NK-92 (cell line): Measurements from ENCODE around the gene VASH2.
"Not testable (repeated sequence)": the region's sequence is repeated elsewhere in the genome, so short reads cannot be mapped to it uniquely, and the experiment has no call there.

ENCODE experiments used
- DNase-seq: peaks from one replicate; lab custom pipeline; 2025; ENCODE audit not compliant: unreplicated experiment; lab: John Stamatoyannopoulos, UW

VASH2 gene

DNA sequence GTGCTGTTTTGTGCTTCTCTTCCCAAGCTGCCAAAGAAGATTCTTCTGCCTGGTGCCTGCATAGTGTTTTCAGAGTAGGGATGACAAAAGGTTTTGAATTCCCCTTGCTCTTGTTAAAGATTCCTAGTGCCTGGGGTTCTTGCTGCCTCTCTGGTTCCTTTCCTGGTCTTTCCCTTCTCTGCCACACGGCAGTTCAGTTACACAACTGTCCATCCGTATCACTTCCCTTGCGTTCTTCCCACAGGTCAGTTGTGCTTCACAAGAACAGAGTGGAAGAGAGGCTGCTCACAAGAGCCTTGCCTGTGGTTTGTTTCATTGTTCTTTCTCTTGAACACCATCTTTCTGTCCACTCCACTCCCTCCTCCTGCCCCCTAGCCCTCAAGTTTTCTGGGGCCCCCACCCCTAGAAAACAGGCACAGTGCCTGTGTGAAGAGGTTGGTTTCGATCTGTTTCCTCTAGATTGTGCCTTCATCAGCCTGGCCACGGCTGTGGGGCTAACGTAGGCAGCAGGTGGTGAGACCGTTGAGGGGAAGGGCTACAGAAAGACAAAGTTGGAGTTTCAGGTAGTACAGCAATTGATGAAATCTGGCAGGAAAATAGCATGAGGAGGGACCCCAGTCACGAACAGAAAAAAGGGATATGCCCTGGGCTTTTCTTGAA is 5.8 kb downstream of the VASH2 start:
- DNase-seq: no peak

DNA sequence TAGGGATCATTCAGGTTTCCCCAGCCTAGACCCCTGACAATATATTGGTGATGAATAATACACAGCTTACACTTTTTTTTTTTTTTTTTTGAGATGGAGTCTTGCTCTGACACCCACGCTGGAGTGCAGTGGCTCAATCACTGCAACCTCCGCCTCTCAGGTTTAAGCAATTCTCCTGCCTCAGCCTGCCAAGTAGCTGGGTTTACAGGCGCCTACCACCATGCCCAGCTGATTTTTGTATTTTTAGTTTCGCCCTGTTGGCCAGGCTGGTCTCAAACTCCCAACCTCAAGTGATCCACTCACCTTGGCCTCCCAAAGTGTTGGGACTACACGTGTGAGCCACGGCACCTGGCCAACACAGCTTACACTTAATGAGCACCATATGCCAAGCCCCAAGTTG is 7.2 kb downstream of the VASH2 start:
- no peak for DNase-seq

DNA sequence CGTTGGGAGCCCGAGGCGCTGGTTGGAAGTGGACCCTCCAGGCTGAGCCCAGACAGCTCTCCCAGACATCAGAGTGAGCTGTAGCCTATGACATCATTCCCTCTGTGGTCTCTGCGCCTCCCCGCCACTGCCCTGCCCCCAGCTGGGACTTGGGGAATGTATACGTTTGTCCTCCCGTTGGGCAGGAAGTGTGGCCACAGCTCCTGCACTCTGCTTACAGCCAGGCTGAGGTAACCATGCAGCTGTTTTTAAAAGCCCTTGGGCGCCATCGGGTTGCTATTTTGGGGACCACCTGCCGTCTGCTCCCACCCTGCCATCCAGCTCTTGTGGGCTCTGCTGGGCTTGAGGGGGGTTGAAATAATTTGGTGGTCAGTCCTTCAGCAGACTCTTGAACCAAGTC is 7.8 kb downstream of the VASH2 start:
- DNase-seq: no peak

DNA sequence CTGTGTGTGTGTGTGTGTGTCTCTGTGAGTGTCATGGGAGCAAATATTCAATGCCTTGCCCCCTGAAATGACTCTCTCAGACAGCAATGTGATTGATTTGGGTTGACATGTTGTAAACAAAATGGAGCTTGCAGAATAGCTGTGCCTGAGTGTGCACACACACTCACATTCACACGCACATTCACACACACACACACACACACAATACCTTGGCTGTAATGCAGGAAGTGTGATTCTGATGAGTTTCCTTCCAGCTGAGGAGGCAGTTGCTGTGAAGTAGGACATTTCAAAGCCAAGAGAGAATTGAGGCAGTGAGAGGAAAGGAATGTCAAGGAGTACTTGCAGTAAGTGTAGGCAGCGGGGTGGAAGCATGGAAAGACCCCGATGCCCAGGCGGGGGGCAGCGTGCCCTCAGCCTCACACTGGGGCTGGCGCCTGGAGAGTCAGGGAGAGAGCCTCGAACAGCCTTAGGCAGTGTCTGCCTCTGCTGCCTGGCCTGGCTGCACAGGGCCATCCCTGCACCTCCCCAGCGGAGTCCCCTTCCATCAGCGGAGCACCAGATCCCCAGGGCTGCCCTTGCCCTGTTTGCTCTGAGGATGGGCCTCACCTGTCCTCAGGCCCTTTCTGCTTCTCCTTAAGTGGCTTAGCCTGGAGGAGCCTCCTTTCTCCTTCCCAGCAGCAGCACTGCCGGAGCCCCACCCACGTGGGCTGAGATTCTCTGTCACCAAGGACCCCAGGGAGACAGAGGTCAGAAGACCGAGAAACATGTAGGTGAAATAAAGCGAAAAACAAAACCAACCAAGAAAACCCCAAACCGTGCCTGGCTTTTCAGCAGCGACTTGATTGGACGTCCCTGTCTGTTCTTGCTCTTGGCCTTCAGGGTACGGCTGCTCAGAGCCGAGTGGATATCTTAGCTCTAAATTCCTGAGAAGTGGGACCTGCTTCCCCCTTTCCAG is 9.2 kb downstream of the VASH2 start:
- no peak for DNase-seq

DNA sequence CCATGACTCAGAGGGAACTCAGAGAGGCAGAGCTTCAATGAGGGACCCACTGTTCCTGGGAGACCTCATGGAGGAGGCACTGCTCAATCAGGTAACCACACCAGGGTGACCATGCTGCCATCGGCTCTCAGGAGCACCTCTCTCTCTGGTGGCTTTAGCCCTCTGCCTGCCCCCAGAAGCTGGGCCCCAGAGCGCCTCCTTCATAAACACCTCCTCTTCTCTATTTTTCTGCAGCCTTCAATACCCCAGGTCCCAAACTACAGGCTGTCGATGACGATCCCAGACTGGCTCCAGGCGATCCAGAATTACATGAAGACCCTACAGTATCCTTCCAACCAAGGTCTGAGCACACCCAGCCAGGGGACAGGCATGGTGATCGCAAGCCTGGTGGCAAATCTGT is 10.6 kb downstream of the VASH2 start:
- no peak for DNase-seq

DNA sequence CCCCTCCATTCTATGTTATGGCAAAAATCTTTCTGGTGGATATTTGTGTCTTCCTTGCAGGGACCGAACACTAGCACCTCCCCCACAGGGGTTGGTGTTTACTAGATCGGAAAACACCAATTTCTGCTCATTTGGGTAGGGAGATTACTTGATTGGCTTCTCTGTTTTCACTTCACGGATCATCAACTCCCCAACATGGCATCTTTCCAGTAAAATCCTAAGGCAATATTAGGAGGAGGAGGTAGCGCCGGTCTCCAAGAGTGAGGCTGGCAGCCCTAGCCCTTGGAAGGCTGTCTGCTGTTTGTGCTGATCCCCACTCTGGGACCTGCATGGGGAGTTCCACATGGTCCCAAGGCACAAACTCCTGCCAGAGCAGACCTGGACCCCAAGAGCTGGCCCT is 12.2 kb downstream of the VASH2 start:
- no peak for DNase-seq

DNA sequence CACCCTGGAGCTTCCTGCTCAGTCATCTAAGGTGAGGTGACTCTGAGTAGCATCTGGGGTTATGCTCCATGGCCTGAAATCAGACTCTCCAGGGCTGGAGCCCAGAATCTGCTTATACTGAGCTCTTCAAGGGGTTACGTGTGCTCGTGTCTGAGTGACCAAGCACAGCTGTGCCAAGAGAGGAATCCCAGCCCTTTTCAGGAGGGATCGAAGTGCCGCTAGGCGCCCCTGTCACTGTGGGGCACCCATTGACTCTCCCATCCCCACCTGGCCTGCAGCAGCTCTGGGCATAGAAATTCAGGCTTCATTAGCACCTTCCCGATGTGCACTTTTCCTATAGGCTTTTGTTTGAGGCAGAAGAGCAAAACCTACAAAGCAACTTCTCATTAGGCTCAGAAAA is 13.8 kb downstream of the VASH2 start:
- no peak for DNase-seq

DNA sequence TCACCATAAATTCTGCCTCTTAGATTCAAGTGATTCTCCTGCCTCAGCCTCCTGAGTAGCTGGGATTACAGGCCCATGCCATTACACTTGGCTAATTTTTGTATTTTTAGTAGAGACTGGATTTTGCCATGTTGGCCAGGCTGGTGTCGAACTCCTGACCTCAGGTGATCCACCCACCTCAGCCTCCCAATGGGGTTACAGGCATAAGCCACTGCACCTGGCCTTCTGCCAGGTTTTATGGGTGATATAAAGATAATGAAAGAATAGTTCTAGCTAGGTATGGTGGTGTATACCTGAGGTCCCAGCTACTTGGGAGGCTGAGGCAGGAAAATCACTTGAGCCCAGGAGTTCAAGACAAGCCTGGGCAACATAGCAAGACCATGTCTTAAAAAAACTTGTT is 14.7 kb downstream of the VASH2 start:
- DNase-seq: not testable (repeated sequence)

DNA sequence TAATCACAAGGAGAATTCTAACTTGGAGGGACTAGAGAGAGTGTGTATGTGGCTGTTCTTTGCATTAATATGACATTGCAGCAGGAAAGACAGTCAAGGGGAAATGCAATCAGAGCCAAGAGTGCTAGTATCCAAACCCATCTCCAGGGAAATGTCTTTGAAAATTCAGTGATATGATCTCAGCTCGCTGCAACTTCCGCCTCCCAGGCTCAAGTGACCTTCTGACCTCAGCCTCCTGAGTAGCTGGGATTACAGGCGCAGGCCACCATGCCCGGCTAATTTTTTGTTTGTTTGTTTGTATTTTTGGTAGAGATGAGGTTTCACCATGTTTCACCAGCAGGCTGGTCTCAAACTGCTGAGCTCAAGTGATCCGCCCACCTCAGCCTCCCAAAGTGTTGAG is 16.3 kb downstream of the VASH2 start:
- no peak for DNase-seq

DNA sequence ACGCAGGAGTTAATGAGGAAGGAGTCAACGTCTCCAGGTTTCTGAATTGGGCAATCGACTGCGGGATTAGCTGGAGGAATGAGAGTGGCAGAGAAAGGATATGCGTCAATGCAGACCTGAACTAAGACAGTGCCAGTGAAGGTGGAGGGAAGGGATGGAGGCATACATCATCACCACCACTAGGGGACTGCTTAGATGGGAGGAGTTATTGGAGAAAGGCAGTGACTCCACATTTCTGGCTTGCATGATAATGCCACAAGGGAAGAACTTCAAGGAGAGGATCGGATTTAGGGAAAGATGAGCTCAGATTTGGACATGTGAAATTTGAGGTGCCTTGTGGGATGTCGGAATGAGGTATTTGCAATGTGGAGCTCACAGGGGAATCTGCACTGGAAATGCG is 17.5 kb downstream of the VASH2 start:
- no peak for DNase-seq

DNA sequence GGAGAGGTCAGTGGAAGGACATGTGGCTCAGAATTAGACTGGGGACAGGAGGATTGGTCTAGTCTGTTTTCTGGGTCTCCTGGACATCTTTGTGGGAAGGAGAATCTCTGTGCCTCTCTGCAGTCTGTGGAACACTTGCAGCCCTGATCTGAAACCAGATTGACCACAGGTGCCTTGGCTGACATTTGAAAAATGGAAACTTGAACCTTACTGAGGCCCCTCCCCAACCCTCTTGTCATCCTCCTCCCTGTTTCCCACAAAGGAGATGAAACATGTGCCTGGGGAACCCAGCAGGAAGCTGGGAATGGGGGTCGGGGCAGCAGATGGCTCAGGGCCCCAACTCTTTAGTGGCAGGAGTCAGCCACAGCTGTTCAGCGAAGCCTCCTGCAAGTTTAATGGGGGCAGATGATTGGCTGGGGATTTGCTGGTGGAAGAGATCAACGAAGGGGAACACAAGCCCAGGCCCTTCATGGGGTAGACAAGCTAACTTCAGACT is 18.1 kb downstream of the VASH2 start:
- DNase-seq: no peak

DNA sequence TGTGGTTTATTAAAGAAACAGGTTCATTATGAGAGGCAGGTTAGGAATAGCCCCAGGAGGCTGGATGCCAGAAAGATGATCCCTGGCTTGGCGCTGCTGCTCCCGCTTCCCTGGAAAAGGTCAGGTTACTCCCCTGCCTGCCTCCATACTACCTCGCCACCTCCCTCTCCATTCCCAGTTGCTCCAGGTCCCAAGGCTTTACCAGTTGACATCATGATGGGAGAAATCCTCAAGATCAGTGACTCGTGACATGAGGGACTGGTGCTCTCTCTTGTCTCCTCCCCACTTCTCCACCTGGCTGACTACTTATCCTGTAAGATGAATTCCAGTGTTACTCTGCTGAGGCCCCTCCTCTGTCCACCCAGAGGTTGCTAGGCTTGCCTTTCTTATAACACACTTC is 19.7 kb downstream of the VASH2 start:
- no peak for DNase-seq

DNA sequence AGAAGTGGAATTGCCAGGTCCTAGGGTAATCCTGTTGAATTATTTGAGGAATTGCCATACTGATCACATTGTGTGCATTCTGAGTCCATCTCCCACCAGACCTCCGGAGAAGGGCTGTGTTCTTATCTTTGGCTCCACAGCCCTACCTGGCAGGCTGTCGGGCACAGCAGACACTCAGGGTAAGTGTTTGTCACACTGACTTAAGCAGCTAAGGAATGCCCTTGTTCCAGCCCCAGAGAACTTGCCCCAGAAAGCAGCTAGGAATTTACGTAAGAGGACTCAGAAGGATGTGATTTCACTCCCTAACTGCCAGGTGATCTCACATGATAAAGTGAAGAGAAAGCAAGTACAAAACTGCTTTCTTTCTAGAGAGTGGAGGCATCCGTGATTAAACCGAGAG is 21.0 kb downstream of the VASH2 start:
- no peak for DNase-seq

DNA sequence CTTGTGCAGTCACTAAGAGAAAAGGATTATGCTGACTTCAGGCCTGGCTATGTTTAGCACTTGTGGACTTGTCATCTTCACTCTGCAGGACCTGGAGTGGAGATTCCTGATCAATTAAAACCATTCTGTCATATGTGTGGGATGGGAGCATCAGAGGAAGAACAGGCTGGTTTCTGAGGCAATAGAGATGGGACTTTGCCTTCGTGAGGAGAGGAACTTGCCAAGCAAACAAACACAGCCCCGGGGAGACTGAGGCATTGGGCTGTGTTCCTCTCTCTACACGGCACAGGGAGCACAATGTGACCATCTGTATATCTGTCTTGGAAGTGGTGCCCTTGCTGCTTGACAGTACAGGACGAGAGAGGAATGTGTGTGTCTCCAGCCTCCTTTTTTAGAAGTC is 23.1 kb downstream of the VASH2 start:
- no peak for DNase-seq

DNA sequence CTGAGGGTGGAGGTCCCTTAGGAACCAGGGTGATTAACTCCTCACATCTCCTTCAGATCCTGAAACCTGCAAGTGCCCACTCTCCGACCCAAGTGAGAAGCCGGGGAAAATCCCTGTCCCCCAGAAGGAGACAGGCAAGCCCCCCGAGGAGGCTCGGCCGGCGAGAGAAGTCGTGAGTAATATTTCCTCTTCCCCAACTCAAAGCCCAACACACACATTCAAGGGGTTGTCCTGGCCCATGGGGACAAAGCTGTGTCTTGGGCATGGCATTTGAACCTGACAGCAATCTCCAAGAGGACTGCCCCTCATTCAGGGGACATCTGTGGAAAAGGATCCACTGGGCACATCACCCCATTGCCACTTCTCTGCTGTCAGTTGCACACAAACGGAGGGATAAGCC is 23.6 kb downstream of the VASH2 start:
- DNase-seq: no peak

DNA sequence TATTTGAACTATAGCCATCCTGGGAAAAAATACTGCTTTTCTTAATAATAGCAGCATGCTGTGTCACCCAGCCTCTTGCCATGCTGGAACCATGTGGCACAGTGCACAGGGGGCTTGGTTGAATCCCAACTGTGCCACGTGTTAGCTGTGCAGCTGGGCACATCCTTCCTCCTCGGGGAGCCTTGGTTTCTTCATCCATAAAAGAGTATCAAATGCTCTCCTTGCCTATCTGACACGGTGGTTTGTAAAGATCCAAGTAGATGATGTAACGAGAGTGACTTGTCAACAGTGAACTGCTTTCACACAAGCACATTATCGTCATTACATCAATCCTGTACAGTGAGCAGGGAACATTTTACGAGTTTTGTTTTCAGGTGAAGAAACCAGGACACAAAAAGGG is 24.4 kb downstream of the VASH2 start:
- no peak for DNase-seq

DNA sequence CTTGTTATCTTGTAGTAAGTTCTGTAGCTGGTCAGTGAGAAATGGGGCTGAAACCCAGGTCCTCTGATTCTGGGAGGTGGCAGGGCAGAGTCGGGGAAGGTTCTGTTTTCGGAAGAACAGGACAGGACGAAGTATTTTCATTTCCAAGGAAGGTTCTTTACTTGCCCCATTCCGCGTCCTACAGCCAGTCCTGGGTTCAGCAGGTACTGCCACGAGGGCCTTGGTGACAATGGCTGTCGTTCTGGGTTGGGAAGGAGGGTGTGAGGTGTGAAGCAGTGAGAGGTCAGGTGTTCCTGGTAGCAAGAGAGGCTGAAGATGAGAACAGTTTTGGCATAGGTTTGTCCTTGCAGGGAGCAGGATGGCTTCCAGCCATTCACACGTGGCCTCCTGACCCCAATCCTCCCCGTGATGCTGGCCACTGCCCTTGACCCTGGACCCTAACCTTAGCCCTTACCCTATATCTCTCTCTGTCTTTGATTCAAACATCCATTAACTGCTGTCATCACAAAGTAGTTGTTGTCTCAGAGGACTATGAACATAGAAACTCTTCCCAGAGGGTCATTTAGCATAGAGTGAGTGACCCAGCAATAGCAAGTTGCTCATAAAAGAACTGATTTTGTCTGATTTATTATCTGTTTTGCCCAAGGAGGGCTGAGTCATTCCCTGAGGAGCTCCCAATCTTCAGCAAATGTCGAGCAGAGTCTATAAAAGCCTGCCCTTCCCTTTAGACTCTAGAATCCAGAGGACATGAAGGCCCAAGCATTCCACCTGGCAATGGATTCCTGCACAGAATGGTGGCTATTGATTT is 25.0 kb downstream of the VASH2 start:
- DNase-seq: no peak

DNA sequence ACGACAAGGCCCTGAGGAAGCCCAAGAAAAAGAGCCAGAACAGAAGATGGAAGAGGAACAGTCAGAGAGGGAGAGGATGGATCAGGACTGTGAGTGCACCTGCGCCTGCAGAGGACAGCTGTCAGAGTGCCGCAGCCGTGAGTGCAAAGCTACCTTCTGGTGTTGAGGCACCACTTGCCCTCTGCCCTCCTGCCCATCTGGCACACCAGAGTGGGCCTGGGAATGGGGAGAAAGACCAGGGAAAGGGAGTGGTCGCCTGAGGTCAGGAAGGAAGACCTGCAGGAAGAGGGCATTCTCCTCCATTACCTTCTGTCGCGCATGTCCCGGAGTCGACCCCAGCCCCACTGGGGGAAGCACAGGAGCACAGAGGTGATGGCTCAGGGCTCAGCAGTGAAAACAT is 26.2 kb downstream of the VASH2 start:
- no peak for DNase-seq

DNA sequence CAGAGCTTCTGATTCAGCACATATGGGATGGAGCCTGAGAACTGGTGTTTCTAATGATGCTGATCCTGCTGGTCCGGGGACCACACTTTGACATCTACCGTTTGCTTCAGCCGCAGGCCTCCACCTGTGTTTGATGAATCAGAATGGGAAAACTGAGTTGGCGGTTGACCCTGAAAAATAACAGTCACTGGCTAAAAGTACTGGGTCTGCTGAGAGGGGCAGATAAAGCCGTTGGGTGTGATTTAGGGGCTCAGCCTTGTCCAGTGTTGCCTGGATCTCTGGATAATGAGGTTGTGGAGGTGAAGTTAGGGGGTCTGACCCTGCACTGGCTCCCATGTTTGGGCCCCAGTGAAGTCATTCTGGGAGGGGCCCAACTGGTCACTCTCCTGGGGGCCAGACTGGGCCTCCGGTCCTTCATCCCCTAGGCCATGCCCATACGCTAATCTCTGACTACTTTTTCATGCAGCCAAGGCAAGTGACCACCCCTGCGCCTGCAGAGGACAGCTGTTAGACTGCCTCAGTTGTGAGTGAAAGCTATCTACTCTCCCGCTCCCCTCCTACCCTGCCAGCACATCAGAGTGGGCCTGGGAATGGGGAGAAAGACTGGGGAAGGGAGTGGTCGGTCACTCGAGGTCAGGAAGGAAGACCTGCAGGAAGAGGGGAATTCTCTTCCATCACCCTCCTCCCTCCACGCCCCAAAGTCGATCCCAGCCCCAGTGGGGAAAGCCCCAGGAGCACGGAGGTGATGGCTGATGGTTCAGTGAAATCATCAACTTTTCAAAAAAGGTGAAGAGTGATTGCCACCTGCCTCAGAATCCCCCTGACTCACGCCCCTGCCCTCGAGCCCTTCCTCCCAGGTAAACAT is 27.7 kb downstream of the VASH2 start:
- no peak for DNase-seq

DNA sequence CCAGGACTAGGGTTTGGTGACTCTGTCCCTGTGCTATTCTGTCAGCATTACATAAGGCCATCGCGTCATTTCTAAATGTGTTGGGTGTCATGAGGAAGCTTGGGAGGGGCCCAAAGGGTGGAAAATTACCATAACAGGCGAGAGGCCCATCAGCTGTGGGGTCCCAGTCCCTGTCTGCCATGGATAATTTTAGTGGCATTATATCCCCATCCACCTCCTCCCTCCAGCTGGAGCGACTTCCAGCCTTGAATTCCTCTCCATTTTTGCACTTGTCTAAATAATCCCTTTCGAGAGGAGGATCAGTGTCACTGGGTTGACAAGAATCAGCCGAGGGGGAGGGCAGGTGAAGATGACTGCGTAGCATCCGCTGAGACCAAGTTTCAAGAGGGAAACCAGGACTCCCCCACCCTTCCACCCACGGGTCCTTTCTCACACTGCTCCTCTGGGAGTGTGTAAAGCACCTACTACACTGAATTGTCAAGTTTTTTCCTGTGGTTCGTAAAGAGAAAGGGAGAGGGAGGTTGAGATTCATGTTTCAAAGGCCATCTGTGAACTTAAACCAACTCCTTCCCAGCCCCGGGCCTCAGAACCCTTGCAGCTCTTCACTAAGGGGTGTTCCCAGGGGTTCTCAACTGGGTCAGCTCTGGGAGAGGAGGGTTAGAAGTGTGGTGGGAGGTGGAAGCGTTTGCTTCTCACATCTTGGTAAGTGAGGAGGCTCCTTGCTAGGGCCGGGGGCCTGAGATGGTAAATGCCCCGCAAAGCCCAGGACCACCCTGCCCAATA is 29.2 kb downstream of the VASH2 start:
- no peak for DNase-seq
